Smooth muscle cell (in vitro differentiated cells): ENCODE results near the gene GLMN. TPM values are rescaled to one million over a fixed set of nuclear protein-coding genes. Genes with fewer than 3 reads are reported as not detected.

ENCODE experiments used
- DNase-seq: peaks from one replicate; lab custom pipeline; 2025; ENCODE audit not compliant: unreplicated experiment; lab: John Stamatoyannopoulos, UW
- H2AFZ ChIP-seq: fragments of 200-600 bp; sonication (generic); 2 replicates; pipeline ENCODE4 v1.6.0; 2016; ENCODE audit warnings: antibody characterized with exemption, low read depth, mild to moderate bottlenecking
- H3F3A ChIP-seq: fragments of 200-600 bp; sonication (generic); 2 replicates; pipeline ENCODE4 v1.6.0; 2017; ENCODE audit warnings: antibody characterized with exemption, low read depth
- H3K27ac ChIP-seq: fragments of 200-600 bp; sonication (generic); 2 replicates; pipeline ENCODE4 v1.5.1; 2016; ENCODE audit warnings: low read depth, mild to moderate bottlenecking
- H3K27me3 ChIP-seq: fragments of 200-600 bp; sonication (generic); 2 replicates; pipeline ENCODE4 v1.6.1; 2016; ENCODE audit warnings: low read depth, mild to moderate bottlenecking
- H3K36me3 ChIP-seq: fragments of 200-600 bp; sonication (generic); 2 replicates; pipeline ENCODE4 v1.5.1; 2016; ENCODE audit warnings: low read depth
- H3K4me1 ChIP-seq: fragments of 200-600 bp; sonication (generic); 2 replicates; pipeline ENCODE4 v1.5.1; 2016; ENCODE audit warnings: low read depth
- H3K4me2 ChIP-seq: fragments of 200-600 bp; sonication (generic); 2 replicates; pipeline ENCODE4 v1.6.0; 2016; ENCODE audit warnings: mild to moderate bottlenecking
- H3K4me3 ChIP-seq: fragments of 200-600 bp; sonication (generic); 2 replicates; pipeline ENCODE4 v1.5.1; 2016; ENCODE audit warnings: mild to moderate bottlenecking
- H3K79me2 ChIP-seq: fragments of 200-600 bp; sonication (generic); 2 replicates; pipeline ENCODE4 v1.6.0; 2016; ENCODE audit warnings: low read depth, mild to moderate bottlenecking
- H3K9ac ChIP-seq: fragments of 200-600 bp; sonication (generic); 2 replicates; pipeline ENCODE4 v1.6.0; 2016; ENCODE audit warnings: low read depth
- H3K9me3 ChIP-seq: fragments of 200-600 bp; sonication (generic); replicated peaks from 2 replicates; pipeline ENCODE4 v1.5.1; 2016; ENCODE audit warnings: low read depth
- H4K20me1 ChIP-seq: fragments of 200-600 bp; sonication (generic); 2 replicates; pipeline ENCODE4 v1.6.0; 2016; ENCODE audit warnings: low read depth
- WGBS: methylation state at CpG from one replicate; pipeline ENCODE4 v1.1.7; 2016; ENCODE audit warnings: low lambda C conversion rate; 5-methylcytosine and 5-hydroxymethylcytosine counted together
- polyA plus RNA-seq: library from polyadenylated mRNA; unstranded; fragments of >200 nt; fragmentation: Nextera tagmentation; extraction: Ambion mirVana; gene quantifications from 2 replicates; pipeline ENCODE4 v1.2.1, GENCODE V29; 2016
- total RNA-seq: library from RNA; depleted of rRNA; stranded (reverse); fragments of >200 nt; gene quantifications from 2 replicates; pipeline ENCODE4 v1.2.3, GENCODE V29; 2014
- TF ChIP-seq, protein P1 (sequence below): fragments of 200-600 bp; sonication (generic); IDR thresholded peaks from 2 replicates; pipeline ENCODE4 v1.5.1; 2017; ENCODE audit warnings: borderline replicate concordance, mild to moderate bottlenecking, antibody characterized with exemption; ENCODE audit not compliant: insufficient read depth, poor library complexity, severe bottlenecking

GLMN gene
- total and polyA plus RNA-seq, 2 experiments from 2014 or later: 10.8 to 14.6 TPM

DNA sequence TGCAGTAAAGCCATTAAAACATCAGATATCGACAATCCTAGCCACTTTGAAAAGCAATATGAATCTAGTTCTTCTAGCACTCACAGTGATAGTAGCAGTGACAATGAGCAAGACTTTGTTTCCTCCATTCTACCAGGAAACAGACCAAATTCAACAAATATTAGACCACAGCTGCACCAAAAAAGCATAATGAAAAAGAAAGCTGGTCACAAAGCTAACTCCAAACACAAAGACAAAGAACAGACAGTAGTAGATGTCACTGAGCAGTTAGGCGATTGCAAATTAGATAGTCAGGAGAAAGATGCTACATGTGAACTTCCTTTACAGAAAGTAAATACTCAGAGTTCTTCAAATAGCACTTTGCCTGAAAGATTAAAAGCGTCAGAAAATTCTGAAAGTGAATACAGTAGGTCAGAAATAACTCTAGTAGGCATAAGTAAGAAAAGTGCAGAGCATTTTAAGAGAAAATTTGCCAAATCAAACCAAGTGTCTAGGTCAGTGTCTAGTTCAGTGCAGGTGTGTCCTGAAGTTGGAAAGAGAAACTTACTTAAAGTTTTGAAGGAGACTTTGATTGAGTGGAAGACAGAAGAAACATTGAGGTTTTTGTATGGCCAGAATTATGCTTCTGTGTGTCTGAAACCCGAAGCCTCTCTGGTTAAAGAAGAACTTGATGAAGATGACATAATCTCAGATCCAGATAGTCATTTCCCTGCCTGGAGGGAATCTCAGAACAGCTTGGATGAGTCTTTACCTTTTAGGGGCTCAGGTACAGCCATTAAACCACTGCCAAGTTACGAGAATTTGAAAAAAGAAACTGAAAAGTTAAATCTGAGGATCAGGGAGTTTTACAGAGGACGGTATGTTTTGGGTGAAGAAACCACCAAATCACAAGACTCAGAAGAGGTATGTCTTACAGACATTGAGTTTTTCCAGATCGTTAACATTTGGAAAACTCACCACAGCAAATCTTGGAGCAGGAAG, 25.0 kb upstream of the GLMN start:
- no peaks in the 10 kb centered on the region for H3K79me2 ChIP-seq
- H2AFZ ChIP-seq: no peak overlapping the region
- no peak overlapping the region for H3K9ac ChIP-seq
- H3K27ac ChIP-seq: no peak overlapping the region
- no peak overlapping the region for H3K4me2 ChIP-seq
- H3K9me3 ChIP-seq: peaks cover 12% of the 10 kb centered on the region
- H3K4me1 ChIP-seq: no peaks in the 10 kb centered on the region
- H3K27me3 ChIP-seq: no peaks in the 10 kb centered on the region
- no peaks in the 10 kb centered on the region for H3F3A ChIP-seq
- no peaks in the 10 kb centered on the region for H4K20me1 ChIP-seq
- H3K36me3 ChIP-seq: peaks cover 50% of the 10 kb centered on the region
- no peak overlapping the region for H3K4me3 ChIP-seq
- TF ChIP-seq, protein P1, sequence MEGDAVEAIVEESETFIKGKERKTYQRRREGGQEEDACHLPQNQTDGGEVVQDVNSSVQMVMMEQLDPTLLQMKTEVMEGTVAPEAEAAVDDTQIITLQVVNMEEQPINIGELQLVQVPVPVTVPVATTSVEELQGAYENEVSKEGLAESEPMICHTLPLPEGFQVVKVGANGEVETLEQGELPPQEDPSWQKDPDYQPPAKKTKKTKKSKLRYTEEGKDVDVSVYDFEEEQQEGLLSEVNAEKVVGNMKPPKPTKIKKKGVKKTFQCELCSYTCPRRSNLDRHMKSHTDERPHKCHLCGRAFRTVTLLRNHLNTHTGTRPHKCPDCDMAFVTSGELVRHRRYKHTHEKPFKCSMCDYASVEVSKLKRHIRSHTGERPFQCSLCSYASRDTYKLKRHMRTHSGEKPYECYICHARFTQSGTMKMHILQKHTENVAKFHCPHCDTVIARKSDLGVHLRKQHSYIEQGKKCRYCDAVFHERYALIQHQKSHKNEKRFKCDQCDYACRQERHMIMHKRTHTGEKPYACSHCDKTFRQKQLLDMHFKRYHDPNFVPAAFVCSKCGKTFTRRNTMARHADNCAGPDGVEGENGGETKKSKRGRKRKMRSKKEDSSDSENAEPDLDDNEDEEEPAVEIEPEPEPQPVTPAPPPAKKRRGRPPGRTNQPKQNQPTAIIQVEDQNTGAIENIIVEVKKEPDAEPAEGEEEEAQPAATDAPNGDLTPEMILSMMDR: no peak
- 96% methylated on average over 7 of the region's 7 CpGs for WGBS
- no peak for DNase-seq

GRCh38 chr1:92317836-92318493, 19.2 kb upstream of the GLMN start:
- no peaks in the 10 kb centered on the region for H4K20me1 ChIP-seq
- no peak for DNase-seq
- no peaks in the 10 kb centered on the region for H3F3A ChIP-seq
- no peaks in the 10 kb centered on the region for H3K9me3 ChIP-seq
- no peak overlapping the region for H3K4me2 ChIP-seq
- H3K36me3 ChIP-seq: no peaks in the 10 kb centered on the region
- H3K27ac ChIP-seq: no peak overlapping the region
- H3K27me3 ChIP-seq: no peaks in the 10 kb centered on the region
- no peak overlapping the region for H3K4me3 ChIP-seq
- WGBS: 90% methylated on average over 3 of the region's 3 CpGs
- no peak overlapping the region for H2AFZ ChIP-seq
- H3K79me2 ChIP-seq: no peaks in the 10 kb centered on the region
- TF ChIP-seq, protein P1: no peak
- no peak overlapping the region for H3K9ac ChIP-seq
- H3K4me1 ChIP-seq: no peaks in the 10 kb centered on the region

GRCh38 chr1:92315766-92316599, 17.2 kb upstream of the GLMN start:
- Histone ChIP-seq H3K36me3 (no peaks in the 10 kb centered on the region), H3K9me3 (no peaks in the 10 kb centered on the region), H3F3A (no peaks in the 10 kb centered on the region), H4K20me1 (no peaks in the 10 kb centered on the region), H3K27me3 (no peaks in the 10 kb centered on the region), H3K4me2 (no peak overlapping the region), H3K27ac (no peak overlapping the region), H3K4me1 (no peaks in the 10 kb centered on the region), H3K79me2 (no peaks in the 10 kb centered on the region), H2AFZ (no peak overlapping the region), H3K4me3 (no peak overlapping the region), H3K9ac (no peak overlapping the region)
- TF ChIP-seq, protein P1: no peak
- WGBS: 93% methylated on average over 6 of the region's 6 CpGs
- DNase-seq: no peak
